Loucy (cell line): ENCODE results near the gene PATZ1.

Experiments
- H2AFZ ChIP-seq: fragments of 200-600 bp; sonication (generic); 2 replicates; pipeline ENCODE4 v1.6.0; 2016; ENCODE audit warnings: antibody characterized with exemption, mild to moderate bottlenecking, low read length, moderate library complexity
- H3F3A ChIP-seq: fragments of 200-600 bp; 2 replicates; pipeline ENCODE4 v1.6.0; 2016; ENCODE audit warnings: antibody characterized with exemption, low read depth, mild to moderate bottlenecking
- H3K27me3 ChIP-seq: fragments of 200-600 bp; sonication (generic); 2 replicates; pipeline ENCODE4 v1.6.1; 2014; ENCODE audit warnings: low read length, mild to moderate bottlenecking; ENCODE audit not compliant: insufficient read depth, poor library complexity, severe bottlenecking
- H3K36me3 ChIP-seq: fragments of 200-600 bp; sonication (generic); 2 replicates; pipeline ENCODE4 v1.6.1; 2016; ENCODE audit warnings: low read length; ENCODE audit not compliant: insufficient read depth
- H3K4me1 ChIP-seq: fragments of 200-600 bp; sonication (generic); 2 replicates; pipeline ENCODE4 v1.5.1; 2014; ENCODE audit warnings: low read length, mild to moderate bottlenecking; ENCODE audit not compliant: insufficient read depth, poor library complexity, severe bottlenecking
- H3K4me2 ChIP-seq: fragments of 200-600 bp; sonication (generic); 2 replicates; pipeline ENCODE4 v1.6.0; 2014; ENCODE audit warnings: antibody characterized with exemption, low read length, low read depth, mild to moderate bottlenecking; ENCODE audit not compliant: poor library complexity, severe bottlenecking
- H3K4me3 ChIP-seq: fragments of 200-600 bp; sonication (generic); 2 replicates; pipeline ENCODE4 v1.5.1; 2014; ENCODE audit warnings: low read length, mild to moderate bottlenecking, mixed read lengths; ENCODE audit not compliant: poor library complexity, severe bottlenecking
- H3K79me2 ChIP-seq: fragments of 200-600 bp; sonication (generic); 2 replicates; pipeline ENCODE4 v1.6.1; 2014; ENCODE audit warnings: low read length; ENCODE audit not compliant: insufficient read depth
- H3K9ac ChIP-seq: fragments of 200-600 bp; sonication (generic); 2 replicates; pipeline ENCODE4 v1.6.0; 2014; ENCODE audit warnings: mild to moderate bottlenecking, low read depth, low read length, moderate library complexity; ENCODE audit not compliant: poor library complexity, severe bottlenecking
- H3K9me2 ChIP-seq: fragments of 200-600 bp; sonication (generic); replicated peaks from 2 replicates; pipeline ENCODE4 v1.6.1; 2016; ENCODE audit warnings: low read depth, low read length, mixed read lengths
- H3K9me3 ChIP-seq: fragments of 200-600 bp; sonication (generic); 2 replicates; pipeline ENCODE4 v1.6.1; 2014; ENCODE audit warnings: mild to moderate bottlenecking, antibody characterized with exemption, low read length, low read depth; ENCODE audit not compliant: insufficient read depth
- H4K20me1 ChIP-seq: fragments of 200-600 bp; sonication (generic); 2 replicates; pipeline ENCODE4 v1.6.0; 2014; ENCODE audit warnings: antibody characterized with exemption, low read length, mild to moderate bottlenecking; ENCODE audit not compliant: insufficient read depth, poor library complexity, severe bottlenecking
- CTCF ChIP-seq: fragments of 200-600 bp; sonication (generic); conservative IDR thresholded peaks from 2 replicates; pipeline ENCODE4 v1.5.1; 2014; ENCODE audit warnings: mild to moderate bottlenecking, antibody characterized with exemption, low read length
- EZH2phosphoT487 ChIP-seq: fragments of 200-600 bp; IDR thresholded peaks from 2 replicates; pipeline ENCODE4 v1.6.1; 2018; ENCODE audit warnings: antibody characterized with exemption, mild to moderate bottlenecking, moderate library complexity, borderline replicate concordance

PATZ1 gene

GRCh38 chr22:31363885-31364465 is 17.8 kb upstream of the PATZ1 start:
- Histone ChIP-seq H3K36me3 (no peaks in the 10 kb centered on the region), H3K4me2 (no peak overlapping the region), H3K4me1 (peaks cover 3% of the 10 kb centered on the region), H3K79me2 (no peaks in the 10 kb centered on the region), H3K4me3 (no peak overlapping the region), H2AFZ (no peak overlapping the region), H3K9me2 (no peaks in the 10 kb centered on the region), H3K9ac (no peak overlapping the region), H3K9me3 (no peaks in the 10 kb centered on the region), H3K27me3 (no peaks in the 10 kb centered on the region), H4K20me1 (no peaks in the 10 kb centered on the region), H3F3A (no peaks in the 10 kb centered on the region)
- no peak for TF ChIP-seq CTCF
- TF ChIP-seq EZH2phosphoT487 = no peak

DNA sequence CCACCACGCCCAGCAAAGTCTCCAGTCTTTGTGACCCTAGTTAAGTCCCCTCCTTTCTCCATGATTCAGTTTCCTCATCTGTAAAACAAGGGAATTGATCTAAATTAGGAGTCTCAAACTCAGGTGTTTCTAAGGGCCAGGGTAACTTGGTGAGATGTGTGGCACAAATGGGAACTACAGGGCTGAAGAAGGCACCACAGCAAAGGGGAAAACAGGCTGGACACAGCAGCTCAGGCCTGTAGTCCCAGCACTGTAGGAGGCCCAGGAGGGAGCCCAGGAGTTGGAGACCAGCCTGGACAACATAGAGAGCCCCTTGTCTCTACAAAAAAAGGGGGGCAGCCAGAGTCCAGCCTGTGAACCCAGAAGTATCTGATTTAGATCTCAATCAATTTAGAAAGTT is 15.6 kb upstream of the PATZ1 start:
- Histone ChIP-seq H3K4me3 (no peak overlapping the region), H4K20me1 (no peaks in the 10 kb centered on the region), H3K9me2 (no peaks in the 10 kb centered on the region), H3K9me3 (no peaks in the 10 kb centered on the region), H2AFZ (no peak overlapping the region), H3F3A (no peaks in the 10 kb centered on the region), H3K79me2 (no peaks in the 10 kb centered on the region), H3K4me2 (no peak overlapping the region), H3K36me3 (no peaks in the 10 kb centered on the region), H3K9ac (no peak overlapping the region), H3K27me3 (no peaks in the 10 kb centered on the region), H3K4me1 (no peaks in the 10 kb centered on the region)
- TF ChIP-seq EZH2phosphoT487 = no peak
- no peak for TF ChIP-seq CTCF

DNA sequence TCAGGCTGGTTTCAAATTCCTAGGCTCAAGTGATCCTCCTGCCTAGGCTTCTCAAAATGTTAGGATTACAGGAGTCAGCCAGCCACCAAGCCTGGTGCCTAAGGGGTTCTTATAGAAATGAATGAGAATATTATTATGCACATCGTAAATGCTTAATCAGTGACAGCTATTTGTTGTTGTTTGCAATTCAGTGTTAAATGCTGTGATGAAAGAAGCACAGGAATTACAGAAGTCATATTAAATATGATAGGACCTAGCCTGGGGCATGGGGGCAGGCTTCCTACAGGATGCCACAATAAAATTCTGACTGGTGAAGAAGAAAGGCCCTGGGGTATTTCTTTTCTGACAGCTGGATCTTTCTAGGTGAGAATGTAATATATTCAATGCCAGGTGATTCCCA is 13.9 kb upstream of the PATZ1 start:
- no peaks in the 10 kb centered on the region for H4K20me1 ChIP-seq
- H3K36me3 ChIP-seq = no peaks in the 10 kb centered on the region
- no peaks in the 10 kb centered on the region for H3K4me1 ChIP-seq
- no peak overlapping the region for H3K9ac ChIP-seq
- no peak overlapping the region for H3K4me3 ChIP-seq
- no peaks in the 10 kb centered on the region for H3K9me3 ChIP-seq
- H3K4me2 ChIP-seq = no peak overlapping the region
- no peaks in the 10 kb centered on the region for H3K27me3 ChIP-seq
- TF ChIP-seq EZH2phosphoT487 = no peak
- no peak for TF ChIP-seq CTCF
- H3F3A ChIP-seq = no peaks in the 10 kb centered on the region
- H3K9me2 ChIP-seq = no peaks in the 10 kb centered on the region
- no peaks in the 10 kb centered on the region for H3K79me2 ChIP-seq
- H2AFZ ChIP-seq = no peak overlapping the region
